PC-9 (cell line): ENCODE results near the gene IQCH. TPM values are rescaled to one million over a fixed set of nuclear protein-coding genes. Genes with fewer than 3 reads are reported as not detected.

Experiments used
- BruUV-seq: library from RNA; stranded (reverse); fragments of 400-500 nt; replicated peaks from 2 replicates; lab custom pipeline; 2021; lab: Mats Ljungman, UMichigan
- CTCF ChIA-PET: fragments of 300-600 bp; sonication (Branson Sonifier 250); formaldehyde crosslinking; loops from one replicate; lab custom pipeline; 2022; ENCODE audit warnings: antibody characterized with exemption; lab: Charles Lee
- POLR2A ChIA-PET: fragments of 300-600 bp; sonication (Branson Sonifier 250); formaldehyde crosslinking; loops from one replicate; lab custom pipeline; 2022; ENCODE audit warnings: antibody characterized with exemption; ENCODE audit not compliant: unreplicated experiment; lab: Charles Lee
- DNase-seq, 2 experiments: peaks; one replicate each; pipeline versions ENCODE4 v3.0.0 to v3.0.0-alpha.2; 2015 to 2022; ENCODE audit warnings: mixed read lengths in 1 of 2
- H2AFZ ChIP-seq: fragments of 200-600 bp; sonication (generic); 2 replicates; pipeline ENCODE4 v1.8.1; 2017; ENCODE audit warnings: antibody characterized with exemption
- H3F3A ChIP-seq: fragments of 200-600 bp; sonication (generic); 2 replicates; pipeline ENCODE4 v1.8.1; 2017; ENCODE audit warnings: antibody characterized with exemption, mild to moderate bottlenecking, low read depth; ENCODE audit not compliant: insufficient read depth
- H3K27ac ChIP-seq: fragments of 200-600 bp; sonication (generic); 2 replicates; pipeline ENCODE4 v1.6.1; 2016; ENCODE audit warnings: mixed run types
- H3K27me3 ChIP-seq: fragments of 200-600 bp; sonication (generic); 2 replicates; pipeline ENCODE4 v1.6.1; 2016; ENCODE audit warnings: low read depth, mixed run types; ENCODE audit not compliant: insufficient read depth
- H3K36me3 ChIP-seq: fragments of 200-600 bp; sonication (generic); 2 replicates; pipeline ENCODE4 v1.6.1; 2016; ENCODE audit warnings: low read depth, mixed run types
- H3K4me1 ChIP-seq: fragments of 200-600 bp; sonication (generic); replicated peaks from 2 replicates; pipeline ENCODE4 v1.6.1; 2016; ENCODE audit warnings: mixed run types; ENCODE audit not compliant: insufficient read depth
- H3K4me2 ChIP-seq: fragments of 200-600 bp; sonication (generic); 2 replicates; pipeline ENCODE4 v1.6.1; 2017; ENCODE audit warnings: mixed run types
- H3K4me3 ChIP-seq: fragments of 200-600 bp; sonication (generic); 2 replicates; pipeline ENCODE4 v1.6.1; 2016; ENCODE audit warnings: mixed run types
- H3K79me2 ChIP-seq: fragments of 200-600 bp; sonication (generic); 2 replicates; pipeline ENCODE4 v1.6.1; 2017; ENCODE audit warnings: low read depth, mixed run types
- H3K9me2 ChIP-seq: fragments of 200-600 bp; sonication (generic); 2 replicates; pipeline ENCODE4 v1.8.1; 2017; ENCODE audit warnings: mild to moderate bottlenecking; ENCODE audit not compliant: insufficient read depth
- H3K9me3 ChIP-seq: fragments of 200-600 bp; sonication (generic); 2 replicates; pipeline ENCODE4 v1.8.1; 2016; ENCODE audit warnings: low read depth; ENCODE audit not compliant: insufficient read depth
- H4K20me1 ChIP-seq: fragments of 200-600 bp; sonication (generic); 2 replicates; pipeline ENCODE4 v1.8.1; 2017; ENCODE audit not compliant: insufficient read depth
- CTCF ChIP-seq: fragments of 200-600 bp; sonication (generic); conservative IDR thresholded peaks from 2 replicates; pipeline ENCODE4 v1.6.1; 2017; ENCODE audit warnings: mixed run types, antibody characterized with exemption, mild to moderate bottlenecking, moderate library complexity
- EZH2 ChIP-seq: fragments of 200-600 bp; sonication (generic); IDR thresholded peaks from 2 replicates; pipeline ENCODE4 v1.8.0; 2017; ENCODE audit warnings: antibody characterized with exemption, low read depth
- intact Hi-C: fragments of 100-400 bp; cut with micrococcal nuclease; formaldehyde crosslinking; loops from one replicate; pipeline ENCODE4 v1.10.0; 2022; ENCODE audit not compliant: unreplicated experiment
- total RNA-seq: library from RNA; stranded (reverse); gene quantifications from 2 replicates; pipeline ENCODE4 v1.2.3, GENCODE V29; 2021

The IQCH gene
- total RNA-seq, 1 experiment from 2014 or later = 7.5 TPM

DNA sequence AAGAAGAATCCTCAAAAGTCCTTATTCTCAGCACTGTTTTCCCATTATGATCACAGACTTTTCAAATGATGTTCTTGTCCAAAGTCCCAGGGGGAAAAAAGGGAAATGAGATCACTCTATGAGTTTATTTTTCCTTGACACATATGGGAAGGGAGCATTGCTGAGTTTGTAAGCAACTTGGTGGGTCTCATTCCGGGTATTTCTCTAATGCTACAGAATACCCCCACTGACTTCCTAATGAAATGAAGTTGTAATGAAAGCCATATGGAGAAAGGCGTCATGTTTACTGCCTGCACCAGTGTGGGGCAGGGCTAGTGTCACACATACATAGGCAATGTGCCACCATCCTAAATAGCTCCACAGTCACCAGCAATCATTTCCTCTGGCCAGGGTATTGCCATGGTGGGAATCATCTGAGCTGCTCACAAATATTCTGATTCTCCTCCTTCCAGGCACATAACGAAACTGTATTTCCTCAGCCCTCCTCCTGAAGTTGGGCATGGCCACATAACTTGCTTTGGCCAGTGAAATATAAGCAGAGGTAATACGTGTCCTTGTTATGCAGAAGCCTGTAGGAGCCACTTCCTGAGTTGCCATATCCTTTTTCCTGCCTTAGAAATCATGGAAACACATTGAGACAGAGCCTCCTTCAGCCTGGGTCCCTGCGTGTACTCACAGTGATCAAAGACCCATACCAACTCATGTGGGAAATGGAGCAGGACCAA is 225.4 kb downstream of the IQCH start:
- no peak overlapping the region for H2AFZ ChIP-seq
- H3K27ac ChIP-seq = no peak overlapping the region

DNA sequence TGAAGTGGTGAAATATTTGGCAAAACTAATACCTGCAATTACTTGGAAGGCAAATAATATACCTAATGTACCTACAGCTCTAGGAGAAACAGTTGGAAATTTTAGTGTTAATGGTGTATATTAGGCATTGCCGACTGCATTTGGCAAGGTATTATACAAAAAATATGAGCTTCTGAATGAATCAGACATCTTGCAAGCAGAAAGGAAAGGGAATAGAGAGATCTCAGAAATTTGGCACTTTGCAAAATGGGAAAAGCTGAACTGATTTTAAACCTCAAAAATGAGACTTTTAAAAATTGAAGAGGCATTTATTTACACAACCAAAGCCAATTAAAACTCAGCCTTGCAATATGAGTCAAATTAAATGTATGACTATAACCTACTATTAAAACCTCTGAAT is 226.2 kb downstream of the IQCH start:
- H3K4me2 ChIP-seq = no peak overlapping the region
- CTCF ChIA-PET = no interaction called here
- TF ChIP-seq CTCF (no peak), EZH2 (no peak)
- no peak overlapping the region for H3K27ac ChIP-seq
- no peaks in the 10 kb centered on the region for H3K27me3 ChIP-seq
- POLR2A ChIA-PET = no interaction called here
- no peaks in the 10 kb centered on the region for H3F3A ChIP-seq
- H3K36me3 ChIP-seq = no peaks in the 10 kb centered on the region
- H3K4me3 ChIP-seq = no peak overlapping the region
- no peaks in the 10 kb centered on the region for H3K9me3 ChIP-seq
- intact Hi-C loops = no loop called here
- DNase-seq = no peak
- no TSS peak for BruUV-seq
- H3K79me2 ChIP-seq = no peaks in the 10 kb centered on the region
- no peaks in the 10 kb centered on the region for H4K20me1 ChIP-seq
- no peak overlapping the region for H2AFZ ChIP-seq
- H3K4me1 ChIP-seq = no peaks in the 10 kb centered on the region
- H3K9me2 ChIP-seq = no peaks in the 10 kb centered on the region

More for the DNA sequence above, 225.4 kb downstream of the IQCH start:
- intact Hi-C loops = no loop called here
- H3K9me3 ChIP-seq = no peaks in the 10 kb centered on the region
- no peaks in the 10 kb centered on the region for H3K36me3 ChIP-seq
- DNase-seq = no peak
- no peaks in the 10 kb centered on the region for H3F3A ChIP-seq
- no peaks in the 10 kb centered on the region for H4K20me1 ChIP-seq
- no peaks in the 10 kb centered on the region for H3K27me3 ChIP-seq
- TF ChIP-seq CTCF (no peak), EZH2 (no peak)
- no peak overlapping the region for H3K4me2 ChIP-seq
- H3K9me2 ChIP-seq = no peaks in the 10 kb centered on the region
- BruUV-seq = no TSS peak
- H3K79me2 ChIP-seq = no peaks in the 10 kb centered on the region
- ChIA-PET CTCF (no interaction called here), POLR2A (no interaction called here)
- H3K4me1 ChIP-seq = no peaks in the 10 kb centered on the region
- no peak overlapping the region for H3K4me3 ChIP-seq

GRCh38 chr15:67481680-67482079 is 227.1 kb downstream of the IQCH start:
- ChIA-PET POLR2A (no interaction called here), CTCF (no interaction called here)
- no peak for TF ChIP-seq EZH2
- TF ChIP-seq CTCF = no peak
- BruUV-seq = no TSS peak
- Histone ChIP-seq H3K27me3 (no peaks in the 10 kb centered on the region), H2AFZ (no peak overlapping the region), H3K27ac (no peak overlapping the region), H3K9me3 (no peaks in the 10 kb centered on the region), H3K4me3 (no peak overlapping the region), H4K20me1 (no peaks in the 10 kb centered on the region), H3K36me3 (no peaks in the 10 kb centered on the region), H3K4me2 (no peak overlapping the region), H3F3A (no peaks in the 10 kb centered on the region), H3K4me1 (no peaks in the 10 kb centered on the region), H3K79me2 (no peaks in the 10 kb centered on the region), H3K9me2 (no peaks in the 10 kb centered on the region)
- intact Hi-C loops = no loop called here
- DNase-seq = no peak
